ENCODE data around the gene TLE3. TPM values are rescaled to one million over a fixed set of nuclear protein-coding genes. Genes with fewer than 3 reads are reported as not detected.

The TLE3 gene
- total RNA-seq, 1 experiment from 2014 or later, result 98.2 TPM

- no peak overlapping the region for H4K5ac ChIP-seq (ENCODE audit: insufficient read length, low read depth, low read length)
- no peak overlapping the region for H2AK5ac ChIP-seq (ENCODE audit: insufficient read length, low read length)
- TF ChIP-seq CTCF (conservative IDR thresholded peaks at IDR 0.05), result peak; percentile 52
- no peak overlapping the region for H2BK120ac ChIP-seq (ENCODE audit: low read depth, low read length, poor library complexity, severe bottlenecking)
- no peak overlapping the region for H4K91ac ChIP-seq (ENCODE audit: insufficient read length, low read depth, low read length)
- no peaks in the 10 kb centered on the region; the same call in 1 of the 2 replicates for H3K79me2 ChIP-seq (ENCODE audit: insufficient read depth, low read length)
- peaks cover 23% of the 10 kb centered on the region for H3K23me2 ChIP-seq (ENCODE audit: insufficient read length, low read depth, low read length, poor library complexity, severe bottlenecking)
- Mint-ChIP-seq H3K36me3 (ENCODE audit: insufficient read depth in 1 of 3, low read depth in 3 of 3) (peaks cover 0 to 3% (median 0%) of the 10 kb centered on the region in 3 experiments; a peak in 2 of 7 replicates), H3K4me1 (peaks cover 36 to 40% of the 10 kb centered on the region in 2 experiments), H3K9me3 (peaks cover 2% of the 10 kb centered on the region in 2 experiments; a peak in 2 of 5 replicates), H3K27me3 (ENCODE audit: low read depth) (peaks cover 46% of the 10 kb centered on the region), H3K4me3 (peak overlapping the region; percentile 92 to 93), H3K27ac (no peak overlapping the region)
- H2BK12ac ChIP-seq (ENCODE audit: insufficient read length, low read depth, low read length), result no peak overlapping the region
- no peak overlapping the region for H3T11ph ChIP-seq (ENCODE audit: low read length)
- H3K4ac ChIP-seq (ENCODE audit: low read depth, low read length), result no peak overlapping the region
- no CpG with 5 or more reads among the region's 54 CpGs for WGBS (ENCODE audit: extremely low coverage, insufficient read length, low lambda C conversion rate)
- no peaks in the 10 kb centered on the region for H3K79me1 ChIP-seq (ENCODE audit: insufficient read depth, low read depth, low read length, poor library complexity, severe bottlenecking)
- H3K18ac ChIP-seq (ENCODE audit: insufficient read length, low read depth, low read length), result peak overlapping the region; percentile 55
- no peaks in the 10 kb centered on the region for H4K20me1 ChIP-seq (ENCODE audit: control insufficient read depth, insufficient read depth, insufficient read length)
- no peak overlapping the region for H3K9ac ChIP-seq (ENCODE audit: extremely low read depth, insufficient read length, low read length)
- no peak overlapping the region for H2BK5ac ChIP-seq (ENCODE audit: insufficient read length, low read length)
- no peak overlapping the region for H2BK20ac ChIP-seq (ENCODE audit: low read depth, low read length, poor library complexity, severe bottlenecking)
- H3K23ac ChIP-seq (ENCODE audit: insufficient read length, low read depth, low read length), result no peak overlapping the region
- H4K8ac ChIP-seq (replicated peaks; ENCODE audit: insufficient read length, low read depth, low read length), result no peak overlapping the region
- H3K4me2 ChIP-seq (ENCODE audit: insufficient read depth, insufficient read length, low read length), result peak overlapping the region; percentile 45
- no peaks in the 10 kb centered on the region; the same call in 1 of the 2 replicates for H3K4me1 ChIP-seq (ENCODE audit: insufficient read depth, low read length)
- peak overlapping the region; percentile 69 for H3K14ac ChIP-seq (ENCODE audit: insufficient read depth, low read length)
- no peak overlapping the region for H3K27ac ChIP-seq (ENCODE audit: insufficient read length, low read depth, low read length)
- DNase-seq, result peak; percentile 54
- no peak overlapping the region for H2AFZ ChIP-seq (ENCODE audit: low read length)
- no peaks in the 10 kb centered on the region; the same call in 1 of the 2 replicates for H3K27me3 ChIP-seq (ENCODE audit: insufficient read depth, low read length)
- no peak overlapping the region for H3K56ac ChIP-seq (ENCODE audit: insufficient read length, low read depth, low read length)
- no peaks in the 10 kb centered on the region for H3K9me3 ChIP-seq (ENCODE audit: control insufficient read depth, low read depth, low read length)
- H2BK15ac ChIP-seq (ENCODE audit: low read depth, low read length), result no peak overlapping the region
These were observed 3.0 kb upstream of the TLE3 start for GRCh38 chr15:70100474-70101341.

All from H9 (cell line).